WTC11 (cell line): Measurements from ENCODE around the gene CREB3L1. TPM values are rescaled to one million over a fixed set of nuclear protein-coding genes. Genes with fewer than 3 reads are reported as not detected.

Source experiments
- ATAC-seq: fragments of 200-7000 bp; cut with Tn5 transposase; 2 replicates; pipeline ENCODE4 v1.10.0; 2021; ENCODE audit warnings: mild to moderate bottlenecking, moderate library complexity
- CTCF ChIA-PET: fragments of 300-600 bp; sonication (Branson Sonifier 250); formaldehyde crosslinking; loops from one replicate; lab custom pipeline; 2021; ENCODE audit warnings: antibody characterized with exemption; lab: Charles Lee
- POLR2A ChIA-PET: fragments of 350-600 bp; sonication (Branson Sonifier 250); formaldehyde crosslinking; loops from one replicate; lab custom pipeline; 2021; ENCODE audit warnings: antibody characterized with exemption; lab: Charles Lee
- DNase-seq: peaks from one replicate; pipeline ENCODE4 v3.0.0; 2021; ENCODE audit warnings: low spot score
- H3K27ac Mint-ChIP-seq: 2 replicates; pipeline ENCODE4 v1.8.0; 2021; ENCODE audit warnings: mixed read lengths
- H3K27me3 Mint-ChIP-seq: 2 replicates; pipeline ENCODE4 v1.8.0; 2021; ENCODE audit warnings: low read depth, mild to moderate bottlenecking, moderate library complexity, mixed read lengths
- H3K36me3 Mint-ChIP-seq: 2 replicates; pipeline ENCODE4 v1.8.0; 2021; ENCODE audit warnings: mixed read lengths
- H3K4me1 Mint-ChIP-seq: 2 replicates; pipeline ENCODE4 v1.8.0; 2022; ENCODE audit warnings: mixed read lengths
- H3K4me3 Mint-ChIP-seq: 2 replicates; pipeline ENCODE4 v1.8.0; 2021; ENCODE audit warnings: mild to moderate bottlenecking, moderate library complexity, mixed read lengths
- H3K9me3 Mint-ChIP-seq: 2 replicates; pipeline ENCODE4 v1.8.0; 2021; ENCODE audit warnings: mixed read lengths
- FOXJ3 ChIP-seq: sonication (generic); formaldehyde crosslinking; IDR thresholded peaks from 2 replicates; pipeline ENCODE4 v1.9.0; 2021; ENCODE audit warnings: missing genetic modification reagents, mild to moderate bottlenecking, borderline replicate concordance
- FOXP1 ChIP-seq: sonication (generic); formaldehyde crosslinking; IDR thresholded peaks from 2 replicates; pipeline ENCODE4 v1.8.0; 2022; ENCODE audit warnings: missing genetic modification reagents, mild to moderate bottlenecking, moderate library complexity, borderline replicate concordance
- GRHL2 ChIP-seq: fragments of 250-450 bp; sonication (Bioruptor Pico); IDR thresholded peaks from 2 replicates; pipeline ENCODE4 v1.8.0; 2022; ENCODE audit warnings: mild to moderate bottlenecking, moderate library complexity; ENCODE audit not compliant: insufficient replicate concordance, severe bottlenecking
- JAZF1 ChIP-seq: fragments of 250-450 bp; sonication (Bioruptor Pico); IDR thresholded peaks from 2 replicates; pipeline ENCODE4 v1.9.0; 2021; ENCODE audit warnings: moderate library complexity, mild to moderate bottlenecking, inconsistent platforms
- MXD4 ChIP-seq: fragments of 250-450 bp; sonication (Bioruptor Pico); IDR thresholded peaks from 2 replicates; pipeline ENCODE4 v1.8.0; 2021; ENCODE audit warnings: mild to moderate bottlenecking, moderate library complexity, borderline replicate concordance
- NR1H2 ChIP-seq: sonication (generic); formaldehyde crosslinking; IDR thresholded peaks from 2 replicates; pipeline ENCODE4 v1.9.0; 2021; ENCODE audit warnings: mild to moderate bottlenecking, moderate library complexity, missing genetic modification reagents
- OVOL2 ChIP-seq: fragments of 250-450 bp; sonication (Bioruptor Pico); IDR thresholded peaks from 2 replicates; pipeline ENCODE4 v1.9.0; 2021; ENCODE audit warnings: mild to moderate bottlenecking, borderline replicate concordance
- SP1 ChIP-seq: sonication (generic); formaldehyde crosslinking; conservative IDR thresholded peaks from 2 replicates; pipeline ENCODE4 v1.8.1; 2022; ENCODE audit warnings: missing genetic modification reagents
- TP53 ChIP-seq: sonication (generic); formaldehyde crosslinking; IDR thresholded peaks from 2 replicates; pipeline ENCODE4 v1.8.1; 2023; ENCODE audit warnings: mild to moderate bottlenecking, missing genetic modification reagents
- total RNA-seq: library from RNA; stranded (reverse); gene quantifications from 3 replicates; pipeline ENCODE4 v1.2.3, GENCODE V29; 2021
- TF ChIP-seq, protein P1 (sequence below): sonication (generic); formaldehyde crosslinking; IDR thresholded peaks from 2 replicates; pipeline ENCODE4 v1.8.1; 2023; ENCODE audit warnings: mild to moderate bottlenecking, missing genetic modification reagents, borderline replicate concordance
- TF ChIP-seq, protein P2 (sequence below): sonication (generic); formaldehyde crosslinking; IDR thresholded peaks from 2 replicates; pipeline ENCODE4 v1.8.1; 2023; ENCODE audit warnings: mild to moderate bottlenecking, moderate library complexity, missing genetic modification reagents
- TF ChIP-seq, protein P3 (sequence below): sonication (generic); formaldehyde crosslinking; IDR thresholded peaks from 2 replicates; pipeline ENCODE4 v1.8.1; 2023; ENCODE audit warnings: mild to moderate bottlenecking, missing genetic modification reagents, moderate library complexity
- TF ChIP-seq, protein P4 (sequence below): sonication (generic); formaldehyde crosslinking; IDR thresholded peaks from 2 replicates; pipeline ENCODE4 v1.8.1; 2022; ENCODE audit warnings: low read depth, missing genetic modification reagents, borderline replicate concordance
- TF ChIP-seq, protein P5 (sequence below): sonication (generic); formaldehyde crosslinking; IDR thresholded peaks from 2 replicates; pipeline ENCODE4 v1.8.1; 2022; ENCODE audit warnings: missing genetic modification reagents, borderline replicate concordance
- TF ChIP-seq, protein P6 (sequence below): sonication (generic); formaldehyde crosslinking; IDR thresholded peaks from 2 replicates; pipeline ENCODE4 v1.8.0; 2022; ENCODE audit warnings: missing genetic modification reagents
- TF ChIP-seq, protein P7 (sequence below): sonication (generic); formaldehyde crosslinking; IDR thresholded peaks from 2 replicates; pipeline ENCODE4 v1.8.0; 2023; ENCODE audit warnings: missing genetic modification reagents
- TF ChIP-seq, protein P8 (sequence below): sonication (generic); formaldehyde crosslinking; IDR thresholded peaks from 2 replicates; pipeline ENCODE4 v1.8.0; 2022; ENCODE audit warnings: mild to moderate bottlenecking, missing genetic modification reagents
- TF ChIP-seq, protein P9 (sequence below): fragments of 250-450 bp; sonication (Bioruptor Pico); IDR thresholded peaks from 2 replicates; pipeline ENCODE4 v1.9.0; 2021; ENCODE audit warnings: mild to moderate bottlenecking

The CREB3L1 gene
- total RNA-seq, 1 experiment from 2014 or later = 10.9 TPM

DNA sequence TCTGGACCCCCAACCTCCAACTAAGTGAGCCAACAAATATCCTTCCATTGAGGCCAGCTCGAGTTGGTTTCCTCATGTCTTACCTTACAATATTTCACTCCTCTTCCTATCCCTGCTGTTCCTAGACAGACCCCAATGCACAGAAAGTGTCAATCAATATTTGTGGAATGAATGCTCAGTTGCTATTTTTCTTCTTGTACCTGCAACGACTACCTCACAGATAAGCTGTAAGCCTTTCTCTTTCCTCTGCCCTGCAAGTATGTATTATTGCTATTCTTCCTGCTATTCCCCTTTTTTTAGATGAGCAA lies 26.8 kb upstream of the CREB3L1 start (continued):
- TF ChIP-seq, protein P1, sequence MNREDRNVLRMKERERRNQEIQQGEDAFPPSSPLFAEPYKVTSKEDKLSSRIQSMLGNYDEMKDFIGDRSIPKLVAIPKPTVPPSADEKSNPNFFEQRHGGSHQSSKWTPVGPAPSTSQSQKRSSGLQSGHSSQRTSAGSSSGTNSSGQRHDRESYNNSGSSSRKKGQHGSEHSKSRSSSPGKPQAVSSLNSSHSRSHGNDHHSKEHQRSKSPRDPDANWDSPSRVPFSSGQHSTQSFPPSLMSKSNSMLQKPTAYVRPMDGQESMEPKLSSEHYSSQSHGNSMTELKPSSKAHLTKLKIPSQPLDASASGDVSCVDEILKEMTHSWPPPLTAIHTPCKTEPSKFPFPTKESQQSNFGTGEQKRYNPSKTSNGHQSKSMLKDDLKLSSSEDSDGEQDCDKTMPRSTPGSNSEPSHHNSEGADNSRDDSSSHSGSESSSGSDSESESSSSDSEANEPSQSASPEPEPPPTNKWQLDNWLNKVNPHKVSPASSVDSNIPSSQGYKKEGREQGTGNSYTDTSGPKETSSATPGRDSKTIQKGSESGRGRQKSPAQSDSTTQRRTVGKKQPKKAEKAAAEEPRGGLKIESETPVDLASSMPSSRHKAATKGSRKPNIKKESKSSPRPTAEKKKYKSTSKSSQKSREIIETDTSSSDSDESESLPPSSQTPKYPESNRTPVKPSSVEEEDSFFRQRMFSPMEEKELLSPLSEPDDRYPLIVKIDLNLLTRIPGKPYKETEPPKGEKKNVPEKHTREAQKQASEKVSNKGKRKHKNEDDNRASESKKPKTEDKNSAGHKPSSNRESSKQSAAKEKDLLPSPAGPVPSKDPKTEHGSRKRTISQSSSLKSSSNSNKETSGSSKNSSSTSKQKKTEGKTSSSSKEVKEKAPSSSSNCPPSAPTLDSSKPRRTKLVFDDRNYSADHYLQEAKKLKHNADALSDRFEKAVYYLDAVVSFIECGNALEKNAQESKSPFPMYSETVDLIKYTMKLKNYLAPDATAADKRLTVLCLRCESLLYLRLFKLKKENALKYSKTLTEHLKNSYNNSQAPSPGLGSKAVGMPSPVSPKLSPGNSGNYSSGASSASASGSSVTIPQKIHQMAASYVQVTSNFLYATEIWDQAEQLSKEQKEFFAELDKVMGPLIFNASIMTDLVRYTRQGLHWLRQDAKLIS (CRISPR knock-in tag) = no peak
- TF ChIP-seq MXD4 (CRISPR knock-in tag) (no peak), JAZF1 (CRISPR knock-in tag) (no peak), GRHL2 (CRISPR knock-in tag) (no peak), NR1H2 (CRISPR knock-in tag) (no peak), FOXP1 (no peak), TP53 (CRISPR knock-in tag) (no peak)
- TF ChIP-seq, protein P2, sequence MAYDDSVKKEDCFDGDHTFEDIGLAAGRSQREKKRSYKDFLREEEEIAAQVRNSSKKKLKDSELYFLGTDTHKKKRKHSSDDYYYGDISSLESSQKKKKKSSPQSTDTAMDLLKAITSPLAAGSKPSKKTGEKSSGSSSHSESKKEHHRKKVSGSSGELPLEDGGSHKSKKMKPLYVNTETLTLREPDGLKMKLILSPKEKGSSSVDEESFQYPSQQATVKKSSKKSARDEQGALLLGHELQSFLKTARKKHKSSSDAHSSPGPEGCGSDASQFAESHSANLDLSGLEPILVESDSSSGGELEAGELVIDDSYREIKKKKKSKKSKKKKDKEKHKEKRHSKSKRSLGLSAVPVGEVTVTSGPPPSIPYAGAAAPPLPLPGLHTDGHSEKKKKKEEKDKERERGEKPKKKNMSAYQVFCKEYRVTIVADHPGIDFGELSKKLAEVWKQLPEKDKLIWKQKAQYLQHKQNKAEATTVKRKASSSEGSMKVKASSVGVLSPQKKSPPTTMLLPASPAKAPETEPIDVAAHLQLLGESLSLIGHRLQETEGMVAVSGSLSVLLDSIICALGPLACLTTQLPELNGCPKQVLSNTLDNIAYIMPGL (CRISPR knock-in tag) = no peak
- TF ChIP-seq, protein P3, sequence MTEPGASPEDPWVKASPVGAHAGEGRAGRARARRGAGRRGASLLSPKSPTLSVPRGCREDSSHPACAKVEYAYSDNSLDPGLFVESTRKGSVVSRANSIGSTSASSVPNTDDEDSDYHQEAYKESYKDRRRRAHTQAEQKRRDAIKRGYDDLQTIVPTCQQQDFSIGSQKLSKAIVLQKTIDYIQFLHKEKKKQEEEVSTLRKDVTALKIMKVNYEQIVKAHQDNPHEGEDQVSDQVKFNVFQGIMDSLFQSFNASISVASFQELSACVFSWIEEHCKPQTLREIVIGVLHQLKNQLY (CRISPR knock-in tag) = no peak

DNA sequence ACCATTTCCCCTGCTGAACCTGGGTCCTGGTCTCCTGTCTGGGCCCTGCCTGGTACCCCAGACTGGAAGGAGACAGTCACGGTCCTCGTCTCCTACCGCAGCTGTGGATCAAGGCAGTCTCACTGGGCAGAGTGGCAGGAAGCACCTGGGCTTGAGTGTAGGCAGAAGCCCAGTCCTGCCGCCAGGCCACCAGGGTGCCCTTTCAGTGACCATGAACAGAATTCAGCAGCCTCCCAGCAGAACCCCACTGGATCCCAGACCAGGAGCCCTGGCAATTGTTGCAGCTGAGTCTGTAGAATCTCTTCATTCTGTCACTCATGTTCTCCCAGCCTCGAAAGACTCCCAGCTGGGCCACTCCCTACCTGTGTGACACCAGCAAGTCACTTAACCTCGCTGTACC lies 25.5 kb upstream of the CREB3L1 start:
- CTCF ChIA-PET = interaction anchor here (0.9 to 1.5 kb wide), 4 partner anchors 26 to 100 kb away, joined by 3 to 4 read pairs (median 3); partner anchors contain the start of gene CREB3L1
- H3K9me3 Mint-ChIP-seq = peaks cover 4% of the 10 kb centered on the region
- H3K27ac Mint-ChIP-seq = no peak overlapping the region
- DNase-seq (no peak), ATAC-seq (no peak)
- H3K27me3 Mint-ChIP-seq = peaks cover 2% of the 10 kb centered on the region; the same call in 1 of the 2 replicates
- no peaks in the 10 kb centered on the region for H3K36me3 Mint-ChIP-seq
- H3K4me1 Mint-ChIP-seq = peaks cover 23% of the 10 kb centered on the region
- POLR2A ChIA-PET = no interaction called here
- H3K4me3 Mint-ChIP-seq = no peak overlapping the region
- TF ChIP-seq, protein P4, sequence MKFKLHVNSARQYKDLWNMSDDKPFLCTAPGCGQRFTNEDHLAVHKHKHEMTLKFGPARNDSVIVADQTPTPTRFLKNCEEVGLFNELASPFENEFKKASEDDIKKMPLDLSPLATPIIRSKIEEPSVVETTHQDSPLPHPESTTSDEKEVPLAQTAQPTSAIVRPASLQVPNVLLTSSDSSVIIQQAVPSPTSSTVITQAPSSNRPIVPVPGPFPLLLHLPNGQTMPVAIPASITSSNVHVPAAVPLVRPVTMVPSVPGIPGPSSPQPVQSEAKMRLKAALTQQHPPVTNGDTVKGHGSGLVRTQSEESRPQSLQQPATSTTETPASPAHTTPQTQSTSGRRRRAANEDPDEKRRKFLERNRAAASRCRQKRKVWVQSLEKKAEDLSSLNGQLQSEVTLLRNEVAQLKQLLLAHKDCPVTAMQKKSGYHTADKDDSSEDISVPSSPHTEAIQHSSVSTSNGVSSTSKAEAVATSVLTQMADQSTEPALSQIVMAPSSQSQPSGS = no peak
- no peak for TF ChIP-seq FOXJ3
- TF ChIP-seq, protein P5, sequence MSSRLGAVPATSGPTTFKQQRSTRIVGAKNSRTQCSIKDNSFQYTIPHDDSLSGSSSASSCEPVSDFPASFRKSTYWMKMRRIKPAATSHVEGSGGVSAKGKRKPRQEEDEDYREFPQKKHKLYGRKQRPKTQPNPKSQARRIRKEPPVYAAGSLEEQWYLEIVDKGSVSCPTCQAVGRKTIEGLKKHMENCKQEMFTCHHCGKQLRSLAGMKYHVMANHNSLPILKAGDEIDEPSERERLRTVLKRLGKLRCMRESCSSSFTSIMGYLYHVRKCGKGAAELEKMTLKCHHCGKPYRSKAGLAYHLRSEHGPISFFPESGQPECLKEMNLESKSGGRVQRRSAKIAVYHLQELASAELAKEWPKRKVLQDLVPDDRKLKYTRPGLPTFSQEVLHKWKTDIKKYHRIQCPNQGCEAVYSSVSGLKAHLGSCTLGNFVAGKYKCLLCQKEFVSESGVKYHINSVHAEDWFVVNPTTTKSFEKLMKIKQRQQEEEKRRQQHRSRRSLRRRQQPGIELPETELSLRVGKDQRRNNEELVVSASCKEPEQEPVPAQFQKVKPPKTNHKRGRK (CRISPR knock-in tag) = no peak
- TF ChIP-seq, protein P6, sequence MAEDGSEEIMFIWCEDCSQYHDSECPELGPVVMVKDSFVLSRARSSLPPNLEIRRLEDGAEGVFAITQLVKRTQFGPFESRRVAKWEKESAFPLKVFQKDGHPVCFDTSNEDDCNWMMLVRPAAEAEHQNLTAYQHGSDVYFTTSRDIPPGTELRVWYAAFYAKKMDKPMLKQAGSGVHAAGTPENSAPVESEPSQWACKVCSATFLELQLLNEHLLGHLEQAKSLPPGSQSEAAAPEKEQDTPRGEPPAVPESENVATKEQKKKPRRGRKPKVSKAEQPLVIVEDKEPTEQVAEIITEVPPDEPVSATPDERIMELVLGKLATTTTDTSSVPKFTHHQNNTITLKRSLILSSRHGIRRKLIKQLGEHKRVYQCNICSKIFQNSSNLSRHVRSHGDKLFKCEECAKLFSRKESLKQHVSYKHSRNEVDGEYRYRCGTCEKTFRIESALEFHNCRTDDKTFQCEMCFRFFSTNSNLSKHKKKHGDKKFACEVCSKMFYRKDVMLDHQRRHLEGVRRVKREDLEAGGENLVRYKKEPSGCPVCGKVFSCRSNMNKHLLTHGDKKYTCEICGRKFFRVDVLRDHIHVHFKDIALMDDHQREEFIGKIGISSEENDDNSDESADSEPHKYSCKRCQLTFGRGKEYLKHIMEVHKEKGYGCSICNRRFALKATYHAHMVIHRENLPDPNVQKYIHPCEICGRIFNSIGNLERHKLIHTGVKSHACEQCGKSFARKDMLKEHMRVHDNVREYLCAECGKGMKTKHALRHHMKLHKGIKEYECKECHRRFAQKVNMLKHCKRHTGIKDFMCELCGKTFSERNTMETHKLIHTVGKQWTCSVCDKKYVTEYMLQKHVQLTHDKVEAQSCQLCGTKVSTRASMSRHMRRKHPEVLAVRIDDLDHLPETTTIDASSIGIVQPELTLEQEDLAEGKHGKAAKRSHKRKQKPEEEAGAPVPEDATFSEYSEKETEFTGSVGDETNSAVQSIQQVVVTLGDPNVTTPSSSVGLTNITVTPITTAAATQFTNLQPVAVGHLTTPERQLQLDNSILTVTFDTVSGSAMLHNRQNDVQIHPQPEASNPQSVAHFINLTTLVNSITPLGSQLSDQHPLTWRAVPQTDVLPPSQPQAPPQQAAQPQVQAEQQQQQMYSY = no peak
- TF ChIP-seq, protein P7, sequence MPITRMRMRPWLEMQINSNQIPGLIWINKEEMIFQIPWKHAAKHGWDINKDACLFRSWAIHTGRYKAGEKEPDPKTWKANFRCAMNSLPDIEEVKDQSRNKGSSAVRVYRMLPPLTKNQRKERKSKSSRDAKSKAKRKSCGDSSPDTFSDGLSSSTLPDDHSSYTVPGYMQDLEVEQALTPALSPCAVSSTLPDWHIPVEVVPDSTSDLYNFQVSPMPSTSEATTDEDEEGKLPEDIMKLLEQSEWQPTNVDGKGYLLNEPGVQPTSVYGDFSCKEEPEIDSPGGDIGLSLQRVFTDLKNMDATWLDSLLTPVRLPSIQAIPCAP (CRISPR knock-in tag) = no peak
- TF ChIP-seq, protein P8, sequence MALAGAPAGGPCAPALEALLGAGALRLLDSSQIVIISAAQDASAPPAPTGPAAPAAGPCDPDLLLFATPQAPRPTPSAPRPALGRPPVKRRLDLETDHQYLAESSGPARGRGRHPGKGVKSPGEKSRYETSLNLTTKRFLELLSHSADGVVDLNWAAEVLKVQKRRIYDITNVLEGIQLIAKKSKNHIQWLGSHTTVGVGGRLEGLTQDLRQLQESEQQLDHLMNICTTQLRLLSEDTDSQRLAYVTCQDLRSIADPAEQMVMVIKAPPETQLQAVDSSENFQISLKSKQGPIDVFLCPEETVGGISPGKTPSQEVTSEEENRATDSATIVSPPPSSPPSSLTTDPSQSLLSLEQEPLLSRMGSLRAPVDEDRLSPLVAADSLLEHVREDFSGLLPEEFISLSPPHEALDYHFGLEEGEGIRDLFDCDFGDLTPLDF (CRISPR knock-in tag) = no peak
- TF ChIP-seq SP1 = no peak
- no peak for TF ChIP-seq OVOL2 (CRISPR knock-in tag)
- TF ChIP-seq, protein P9, sequence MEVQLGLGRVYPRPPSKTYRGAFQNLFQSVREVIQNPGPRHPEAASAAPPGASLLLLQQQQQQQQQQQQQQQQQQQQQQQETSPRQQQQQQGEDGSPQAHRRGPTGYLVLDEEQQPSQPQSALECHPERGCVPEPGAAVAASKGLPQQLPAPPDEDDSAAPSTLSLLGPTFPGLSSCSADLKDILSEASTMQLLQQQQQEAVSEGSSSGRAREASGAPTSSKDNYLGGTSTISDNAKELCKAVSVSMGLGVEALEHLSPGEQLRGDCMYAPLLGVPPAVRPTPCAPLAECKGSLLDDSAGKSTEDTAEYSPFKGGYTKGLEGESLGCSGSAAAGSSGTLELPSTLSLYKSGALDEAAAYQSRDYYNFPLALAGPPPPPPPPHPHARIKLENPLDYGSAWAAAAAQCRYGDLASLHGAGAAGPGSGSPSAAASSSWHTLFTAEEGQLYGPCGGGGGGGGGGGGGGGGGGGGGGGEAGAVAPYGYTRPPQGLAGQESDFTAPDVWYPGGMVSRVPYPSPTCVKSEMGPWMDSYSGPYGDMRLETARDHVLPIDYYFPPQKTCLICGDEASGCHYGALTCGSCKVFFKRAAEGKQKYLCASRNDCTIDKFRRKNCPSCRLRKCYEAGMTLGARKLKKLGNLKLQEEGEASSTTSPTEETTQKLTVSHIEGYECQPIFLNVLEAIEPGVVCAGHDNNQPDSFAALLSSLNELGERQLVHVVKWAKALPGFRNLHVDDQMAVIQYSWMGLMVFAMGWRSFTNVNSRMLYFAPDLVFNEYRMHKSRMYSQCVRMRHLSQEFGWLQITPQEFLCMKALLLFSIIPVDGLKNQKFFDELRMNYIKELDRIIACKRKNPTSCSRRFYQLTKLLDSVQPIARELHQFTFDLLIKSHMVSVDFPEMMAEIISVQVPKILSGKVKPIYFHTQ (CRISPR knock-in tag) = no peak
